ENCODE data around the gene SCAMP5. TPM values are rescaled to one million over a fixed set of nuclear protein-coding genes. Genes with fewer than 3 reads are reported as not detected.

Gene SCAMP5, protein sequence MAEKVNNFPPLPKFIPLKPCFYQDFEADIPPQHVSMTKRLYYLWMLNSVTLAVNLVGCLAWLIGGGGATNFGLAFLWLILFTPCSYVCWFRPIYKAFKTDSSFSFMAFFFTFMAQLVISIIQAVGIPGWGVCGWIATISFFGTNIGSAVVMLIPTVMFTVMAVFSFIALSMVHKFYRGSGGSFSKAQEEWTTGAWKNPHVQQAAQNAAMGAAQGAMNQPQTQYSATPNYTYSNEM
- 0.86 and 3.0 TPM in 2 replicates for total RNA-seq (2014; rRNA removed; shearing (Covaris generic))

DNA sequence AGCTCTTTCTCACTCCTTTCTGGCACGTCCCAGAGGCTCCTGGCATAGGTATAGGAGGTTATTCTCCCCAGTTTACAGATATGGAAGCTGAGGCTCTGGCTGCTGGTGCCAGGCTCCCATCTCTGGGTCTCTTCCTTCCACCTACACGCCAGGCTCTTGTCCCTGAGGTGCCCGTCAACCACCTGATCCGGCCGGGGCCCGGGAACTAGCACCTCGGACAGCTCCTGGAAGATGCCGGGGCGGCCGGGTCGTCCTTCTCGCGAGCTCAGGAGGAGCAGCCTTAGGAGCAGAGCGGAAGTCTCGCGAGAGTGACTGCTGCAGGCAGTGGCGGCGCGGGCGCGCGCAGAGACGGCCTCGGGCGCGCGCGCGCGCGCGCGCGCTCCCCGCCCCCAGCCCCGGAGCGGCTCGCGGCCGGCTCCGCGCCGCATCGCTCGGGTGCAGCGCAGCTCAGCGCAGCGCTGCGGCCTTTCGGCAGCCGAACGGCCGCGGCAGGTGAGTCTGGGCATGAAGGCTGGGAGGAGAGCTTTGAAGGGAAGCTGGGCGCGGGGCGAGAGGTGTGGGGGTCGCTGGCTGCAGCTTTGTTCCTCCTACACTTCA, at the start of gene SCAMP5:
Gene SCAMP5, plus strand, starts transcription at position 382 of the 597 bp plus-strand sequence. CDS start 16,277 bp downstream, outside the sequence.
- peak; percentile 96 for DNase-seq (ENCODE audit: low spot score)

DNA sequence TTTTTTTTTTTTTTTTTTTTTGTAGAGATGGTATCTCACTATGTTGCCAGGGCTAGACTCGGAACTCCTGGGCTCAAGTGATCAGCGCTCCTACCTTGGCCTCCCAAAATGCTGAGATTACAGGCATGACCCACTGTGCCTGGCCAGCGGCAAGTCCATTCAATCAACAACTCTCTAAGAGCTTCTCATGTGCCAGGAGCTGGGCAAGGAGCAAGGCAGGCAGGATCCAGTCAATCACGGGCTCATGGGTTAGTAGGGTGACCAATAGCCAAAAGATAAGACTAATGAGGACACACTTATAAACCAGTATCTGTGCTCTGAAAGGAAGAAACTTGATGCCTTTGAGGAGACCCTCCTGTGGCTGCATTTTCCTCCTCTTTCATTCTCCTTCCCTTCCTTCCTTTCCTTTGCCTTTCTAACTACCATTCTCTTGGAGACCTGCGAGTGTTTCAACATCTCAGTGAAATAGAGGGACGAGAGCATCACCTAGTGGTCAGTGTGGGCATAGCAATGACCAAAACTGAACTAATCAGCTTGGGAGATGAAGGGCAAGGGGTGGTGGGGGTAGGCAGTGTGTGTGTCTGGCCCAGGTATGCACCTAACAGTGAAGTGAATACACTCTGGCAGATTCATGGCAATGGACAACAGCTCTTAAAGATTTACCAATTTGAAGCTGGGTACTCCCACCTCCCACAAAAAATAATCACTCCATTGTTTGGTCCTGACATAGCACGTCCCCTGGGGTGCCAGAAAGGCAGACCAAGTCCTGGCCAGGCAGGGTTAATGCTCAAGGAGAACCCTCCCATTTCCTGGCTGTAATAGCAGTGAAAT, 45.1 kb upstream of the SCAMP5 start:
- DNase-seq (ENCODE audit: low spot score), result peak; percentile 96

DNA sequence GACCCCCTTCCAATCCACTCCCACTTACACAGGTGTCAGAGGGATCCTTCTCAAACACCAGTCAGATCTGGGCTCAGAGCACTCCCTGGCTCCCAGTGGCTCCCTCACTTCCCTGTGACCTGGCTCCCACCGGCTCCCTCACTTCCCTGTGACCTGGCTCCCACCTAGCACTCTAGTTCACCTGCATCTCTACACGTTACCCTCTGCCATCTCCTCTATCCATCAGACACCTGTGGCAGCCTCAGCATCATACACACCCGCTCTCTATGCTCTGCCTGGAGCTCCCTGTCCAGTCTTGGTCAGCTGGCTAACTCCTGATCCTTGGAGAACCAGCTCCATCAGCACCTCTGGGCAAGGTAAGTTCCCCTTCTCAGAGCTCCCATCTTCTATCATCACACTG, 44.4 kb upstream of the SCAMP5 start:
- no peak for DNase-seq (ENCODE audit: low spot score)

DNA sequence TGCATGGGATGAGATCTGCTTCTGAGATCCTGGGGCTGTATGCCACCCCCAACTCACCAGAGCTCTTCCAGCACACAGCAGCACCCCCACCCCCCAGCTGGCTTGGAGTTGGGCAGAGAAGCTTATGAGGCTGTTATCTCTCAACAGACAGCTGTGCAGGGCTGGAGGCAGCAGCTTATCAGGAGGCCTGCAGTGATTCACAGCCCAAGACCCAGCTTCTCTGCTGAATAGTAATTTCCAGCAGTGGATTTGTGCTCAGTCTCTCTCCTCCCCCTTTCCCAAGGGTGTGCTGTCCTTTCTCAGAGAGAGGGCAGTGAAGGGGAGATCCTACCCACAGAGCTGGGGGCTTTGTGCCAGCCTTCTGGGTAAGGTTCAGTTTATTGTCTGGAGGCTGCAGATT, 40.8 kb upstream of the SCAMP5 start:
- DNase-seq (ENCODE audit: low spot score), result no peak

DNA sequence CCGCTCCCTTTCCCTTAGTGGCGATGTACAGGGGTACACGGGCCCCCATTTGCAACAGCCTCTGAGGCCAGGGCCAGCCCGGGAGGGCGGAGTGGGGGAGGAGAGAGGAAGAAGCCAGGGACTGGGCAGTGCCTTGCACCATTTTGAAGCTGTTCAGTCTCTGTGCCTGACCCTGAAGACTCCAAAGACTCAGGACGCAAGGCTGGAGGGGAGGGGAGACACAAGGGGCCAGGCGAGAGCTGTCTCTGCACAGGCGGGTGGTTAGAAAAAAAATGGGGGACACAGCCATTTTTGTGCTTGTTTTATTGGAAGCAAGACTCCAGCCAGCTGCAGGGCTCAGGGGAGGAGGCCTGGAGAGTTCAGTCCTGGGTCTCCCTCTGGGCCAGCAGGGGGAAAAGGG, 40.3 kb upstream of the SCAMP5 start:
- no peak for DNase-seq (ENCODE audit: low spot score)

DNA sequence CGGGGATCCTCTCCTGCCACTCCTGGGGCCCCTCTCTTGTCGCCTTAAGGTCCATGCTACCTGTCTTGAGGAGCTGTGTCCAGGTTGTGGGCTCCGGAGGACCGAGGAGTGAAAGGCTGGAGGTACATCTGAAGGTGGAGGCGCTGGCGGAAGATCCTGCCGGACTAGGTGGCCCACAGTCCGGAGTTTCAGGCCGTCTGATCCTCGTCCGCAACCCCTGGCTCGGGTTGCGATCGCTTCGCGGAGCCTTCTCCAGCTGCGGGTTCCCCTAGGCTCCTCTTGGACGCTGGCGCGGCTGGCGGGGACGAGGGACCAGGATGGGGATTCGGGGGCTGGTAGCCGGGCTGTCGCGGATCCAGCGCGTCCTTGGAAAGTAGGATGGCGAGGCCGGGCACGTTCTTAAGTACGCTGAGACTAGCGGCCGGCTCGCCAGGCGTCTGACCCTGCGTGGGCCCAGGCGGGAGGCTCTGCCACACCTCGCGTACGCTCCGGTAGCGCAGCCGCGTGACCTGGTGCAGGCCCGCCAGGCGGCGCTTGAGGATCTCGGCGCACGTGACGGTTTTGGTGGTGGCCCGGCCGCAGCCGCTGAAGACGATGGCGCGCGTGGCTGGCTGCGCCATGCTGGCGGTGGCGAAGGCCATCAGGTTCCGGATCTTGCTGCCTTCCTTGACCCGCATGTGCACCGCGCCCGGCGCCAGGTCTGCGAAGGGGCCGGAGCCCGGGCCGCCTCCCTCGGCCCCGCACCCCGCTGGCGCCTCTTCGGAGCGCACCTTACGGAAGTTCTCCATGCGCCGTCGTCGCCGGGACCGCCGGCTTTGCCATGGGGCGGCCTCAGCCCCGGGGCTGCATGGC, 39.3 kb upstream of the SCAMP5 start:
- peak; percentile 87 for DNase-seq (ENCODE audit: low spot score)

DNA sequence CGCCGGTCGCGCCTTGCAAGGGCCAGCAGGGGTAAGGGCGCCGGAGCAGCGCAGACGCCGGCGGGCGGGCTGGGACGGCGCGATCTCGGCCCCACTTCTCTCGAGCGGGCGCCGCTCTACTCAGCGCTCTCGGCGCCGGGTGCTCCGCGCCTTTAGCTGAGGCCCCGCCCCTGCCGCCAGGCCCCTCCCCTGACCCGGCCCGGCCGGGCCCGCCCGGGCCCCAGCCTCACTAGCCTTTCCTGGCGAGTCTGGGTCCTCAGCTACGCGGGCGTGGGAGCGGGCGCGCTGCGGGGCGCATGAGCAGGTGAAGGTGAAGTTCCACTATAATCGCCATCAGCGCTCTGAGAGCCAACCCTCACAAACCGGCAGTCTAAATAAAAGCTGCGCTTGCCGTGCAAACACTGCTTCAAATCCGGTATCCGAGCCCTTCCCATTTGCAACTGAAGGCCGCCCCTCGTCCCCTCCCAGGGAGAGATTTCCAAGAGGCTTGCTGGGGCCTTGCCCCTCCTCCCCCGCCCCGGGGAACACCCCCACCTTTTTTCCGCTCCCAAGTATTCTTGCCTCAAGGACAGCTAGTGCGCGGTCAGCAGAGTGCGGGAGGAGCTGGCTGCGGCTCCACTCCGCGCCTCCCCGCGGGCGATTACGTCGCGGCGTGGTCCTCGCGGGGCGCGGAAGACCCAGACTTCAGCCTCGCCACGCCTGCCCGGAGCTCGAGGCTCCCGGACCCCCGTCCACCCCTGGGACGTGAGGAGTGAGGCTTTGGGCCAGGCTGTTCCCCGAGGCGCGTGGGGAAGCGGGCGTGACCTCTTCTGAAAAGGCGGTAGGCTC, 38.5 kb upstream of the SCAMP5 start, which contains the start of gene RPP25:
Gene RPP25, minus strand, starts transcription at position 125 of the 828 bp plus-strand sequence. CDS start 189 bp downstream, outside the sequence.
- DNase-seq (ENCODE audit: low spot score), result peak; percentile 90

DNA sequence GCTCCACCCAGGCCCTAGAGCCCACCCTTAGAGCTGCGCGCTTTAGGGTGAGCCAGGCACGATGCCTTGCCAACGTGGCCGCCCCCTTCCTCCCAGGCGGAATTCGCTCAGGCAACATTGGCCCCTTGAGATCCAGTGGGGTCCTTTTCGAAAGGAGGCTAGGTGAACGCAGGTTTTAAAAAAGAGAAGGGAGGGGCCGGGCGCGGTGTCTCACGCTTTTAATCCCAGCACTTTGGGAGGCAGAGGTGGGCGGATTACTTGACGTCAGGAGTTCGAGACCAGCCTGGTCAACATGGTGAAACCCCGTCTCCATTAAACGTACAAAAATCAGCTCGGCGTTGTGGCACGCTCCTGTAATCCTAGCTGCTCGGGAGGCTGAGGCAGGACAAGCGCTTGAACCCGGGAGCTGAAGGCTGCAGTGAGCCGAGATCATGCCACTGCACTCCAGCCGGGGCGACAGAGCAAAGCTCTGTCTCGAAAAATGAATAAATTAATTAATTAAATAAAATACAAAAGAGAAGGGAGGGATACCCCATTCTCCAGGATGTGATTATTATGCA, 37.8 kb upstream of the SCAMP5 start:
- DNase-seq (ENCODE audit: low spot score), result no peak

DNA sequence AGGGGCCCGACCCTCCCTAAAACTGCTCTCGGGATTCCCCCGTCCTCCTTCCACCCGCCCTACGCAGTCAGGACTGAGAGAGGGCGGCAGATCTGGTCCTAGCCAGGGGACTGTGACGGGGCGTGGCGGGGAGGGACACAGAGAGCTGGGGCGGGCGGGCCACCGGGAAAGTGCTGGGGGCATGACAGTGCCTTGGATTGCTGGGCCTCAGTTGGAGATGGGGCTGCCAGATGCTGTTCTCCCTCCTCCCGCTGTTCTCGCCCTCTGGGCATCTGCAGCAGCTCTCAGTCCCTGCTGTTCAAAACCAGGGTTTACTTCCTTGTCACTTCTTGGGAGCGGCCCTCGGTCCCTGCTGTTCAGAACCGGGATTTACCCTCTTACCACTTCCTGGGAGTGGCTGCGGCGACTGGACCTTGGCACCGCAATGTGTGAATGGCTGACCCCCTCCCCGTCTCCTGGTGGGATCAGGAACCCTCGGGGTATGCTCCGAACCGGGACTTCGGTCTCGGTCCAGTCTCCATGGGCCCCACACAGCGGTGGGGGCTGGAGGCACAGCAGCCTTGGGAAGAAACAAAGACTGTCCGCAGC, 36.9 kb upstream of the SCAMP5 start:
- peak; percentile 76 for DNase-seq (ENCODE audit: low spot score)

DNA sequence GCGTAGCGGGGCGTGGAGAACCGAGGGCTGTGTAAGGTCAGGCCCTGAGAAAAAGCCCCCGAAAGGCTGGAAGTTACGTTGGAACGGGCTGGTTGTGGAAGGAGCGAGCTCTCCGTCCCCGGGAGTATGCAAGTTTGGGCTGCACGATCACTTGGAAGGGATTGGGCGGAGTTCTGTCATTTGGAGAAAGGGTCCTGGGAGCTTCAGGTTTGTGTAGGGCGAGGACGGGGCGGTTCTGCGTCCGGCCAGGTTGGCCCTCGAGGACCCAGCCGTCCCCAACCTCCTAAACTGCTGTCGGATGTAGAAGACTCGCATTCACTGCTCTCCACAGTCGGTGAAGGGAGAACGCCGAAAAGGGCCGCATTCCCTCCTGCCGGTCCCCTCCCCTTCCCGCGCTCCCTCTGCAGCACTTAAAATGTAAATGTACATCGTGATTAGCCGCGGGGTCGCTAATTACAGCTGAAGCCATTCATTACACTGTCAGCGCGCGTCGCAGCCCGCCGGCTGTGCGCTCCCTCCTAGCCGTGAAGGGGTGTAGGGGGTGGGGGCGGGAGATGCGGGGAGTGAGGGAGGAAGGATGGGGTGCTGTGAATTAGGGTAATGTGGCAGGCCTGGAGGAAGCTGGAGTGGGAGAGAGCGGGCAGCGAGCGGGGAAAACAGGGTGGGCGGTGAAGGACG, 36.3 kb upstream of the SCAMP5 start:
- no peak for DNase-seq (ENCODE audit: low spot score)

DNA sequence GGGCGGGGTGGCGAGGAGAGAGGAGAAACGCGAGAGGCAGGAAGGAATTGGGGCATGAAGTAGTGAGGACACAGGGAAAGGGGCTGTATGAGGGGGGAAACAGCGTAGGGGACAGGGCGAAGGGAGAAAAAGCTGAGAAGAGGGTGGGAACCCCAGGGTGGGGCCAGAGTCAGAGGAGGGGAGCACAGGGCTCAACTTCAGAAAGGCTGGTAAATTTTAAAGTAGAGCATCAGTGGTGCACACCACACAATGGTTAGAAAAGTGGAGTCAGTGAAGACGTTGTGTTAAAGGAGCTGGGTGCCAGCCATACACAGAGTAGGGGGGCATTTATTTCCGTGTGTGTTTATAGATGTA, 35.8 kb upstream of the SCAMP5 start:
- no peak for DNase-seq (ENCODE audit: low spot score)

DNA sequence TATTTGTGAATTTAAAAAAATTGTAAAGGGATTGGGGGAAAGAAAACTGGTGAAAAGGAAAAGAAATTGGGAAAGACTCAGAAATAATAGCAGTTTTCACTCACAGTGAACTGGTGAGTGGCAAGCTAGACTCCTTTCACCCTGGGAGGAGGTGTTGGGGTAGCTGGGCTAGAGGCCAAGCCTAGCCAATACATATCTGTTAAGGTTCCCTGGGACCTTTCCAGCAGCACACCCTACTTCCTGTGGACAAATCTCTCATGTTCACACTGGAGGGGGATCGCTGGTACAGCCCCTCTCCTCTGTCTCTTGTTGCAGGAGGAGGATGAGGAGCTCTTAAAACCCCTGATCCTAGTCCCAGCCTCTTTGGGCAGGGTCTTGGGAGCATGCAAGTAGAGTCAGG, 35.1 kb upstream of the SCAMP5 start:
- DNase-seq (ENCODE audit: low spot score), result no peak

DNA sequence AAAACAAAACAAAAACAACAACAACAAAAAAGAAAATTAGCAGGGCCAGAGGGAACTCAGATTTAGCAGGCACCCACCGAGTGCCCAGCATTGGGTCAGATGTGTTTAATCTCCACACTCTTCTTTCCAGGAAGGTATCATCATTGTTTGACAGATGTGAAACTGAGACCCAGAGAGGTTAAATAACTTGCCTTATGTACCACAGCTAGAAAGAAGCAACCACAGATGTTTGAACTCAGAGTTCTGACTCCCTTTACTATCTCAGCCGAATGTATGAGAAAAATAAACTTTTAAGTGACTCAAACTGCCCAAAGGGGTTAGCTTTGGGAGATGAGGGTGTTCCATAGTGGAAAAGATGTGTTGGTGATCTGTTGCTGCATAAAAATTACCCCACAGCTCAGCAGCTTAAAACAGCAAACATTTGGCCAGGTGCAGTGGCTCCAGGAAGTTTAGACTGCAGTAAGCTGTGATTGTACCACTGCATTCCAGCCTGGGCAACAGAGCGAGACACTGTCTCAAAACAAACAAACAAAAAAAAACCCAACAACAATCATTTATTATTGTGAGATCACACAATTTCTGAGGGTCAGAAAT, 34.3 kb upstream of the SCAMP5 start:
- DNase-seq (ENCODE audit: low spot score), result no peak

DNA sequence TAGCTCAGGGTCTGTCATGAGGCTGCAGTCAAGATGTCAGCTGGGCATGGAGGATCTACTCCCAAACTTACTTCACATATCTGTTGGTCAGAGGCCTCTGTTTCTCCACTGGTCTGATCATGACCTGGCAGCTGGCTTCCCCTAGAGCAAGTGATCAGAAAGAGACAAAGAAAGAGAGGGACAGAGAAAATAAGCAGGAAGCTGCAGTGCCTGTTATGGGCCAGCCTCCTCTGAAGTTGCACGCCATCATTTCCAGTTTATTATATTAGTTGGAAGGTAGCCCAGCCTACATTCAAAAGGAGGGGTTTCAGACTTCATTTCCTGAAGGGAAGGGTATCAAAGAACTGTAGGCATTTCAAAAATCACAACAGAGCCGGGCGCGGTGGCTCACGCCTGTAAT, 33.7 kb upstream of the SCAMP5 start:
- DNase-seq (ENCODE audit: low spot score), result no peak

DNA sequence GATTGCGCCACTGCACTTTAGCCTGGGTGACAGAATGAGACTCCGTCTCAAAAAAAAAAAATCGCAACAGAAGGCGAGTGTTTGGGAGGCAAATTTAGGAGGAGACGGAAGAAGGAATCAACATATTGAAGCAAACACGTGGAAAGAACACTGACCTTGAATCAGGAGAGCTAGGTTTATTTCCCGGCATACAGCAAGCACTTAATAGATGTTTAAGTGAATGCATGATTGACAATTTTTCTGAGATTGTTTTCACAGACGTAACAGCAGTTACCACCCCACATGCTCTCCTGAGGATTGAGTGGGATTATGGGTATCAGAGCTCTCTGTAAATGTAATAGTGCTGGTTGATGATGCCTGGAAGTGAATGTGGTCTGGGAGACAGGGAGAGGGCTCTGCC, 33.1 kb upstream of the SCAMP5 start:
- DNase-seq (ENCODE audit: low spot score), result no peak

DNA sequence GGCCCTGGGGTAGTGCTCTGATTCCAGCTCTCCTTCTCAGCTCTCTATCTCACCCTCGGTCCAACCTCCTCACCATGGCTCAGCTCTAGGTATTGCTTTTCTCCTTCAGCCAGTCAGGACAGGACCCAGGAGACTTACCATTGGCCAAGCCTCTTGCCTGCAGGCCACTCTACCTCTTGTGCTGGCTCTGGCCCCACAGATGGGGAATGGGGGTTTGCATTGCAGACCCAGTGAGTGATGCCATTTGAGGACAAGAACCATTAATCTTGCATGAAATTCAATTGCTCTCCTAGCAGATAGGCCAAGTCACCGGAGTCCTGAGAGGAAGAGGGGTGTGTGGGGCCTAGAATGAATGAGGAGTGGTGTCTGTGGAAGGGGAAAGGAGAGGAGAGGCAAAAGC, 32.7 kb upstream of the SCAMP5 start:
- DNase-seq (ENCODE audit: low spot score), result no peak

DNA sequence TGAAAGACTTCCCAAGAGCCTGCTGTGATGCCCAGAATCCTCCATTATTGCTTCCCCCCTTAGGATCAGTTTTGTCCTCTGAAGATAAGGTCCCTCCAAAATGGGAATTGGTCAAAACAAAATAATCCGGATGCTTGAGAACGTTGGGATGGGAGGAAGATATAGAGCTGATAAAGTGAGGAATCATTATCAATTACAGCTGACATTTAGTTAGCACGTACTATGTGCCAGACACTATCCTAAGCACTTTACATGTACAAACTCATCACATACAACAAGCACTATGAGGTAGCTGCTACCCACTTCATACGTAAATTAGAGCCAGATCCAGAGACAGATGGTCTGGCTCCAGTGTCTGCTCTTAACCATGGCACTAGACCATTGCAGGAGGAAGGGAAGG, 32.1 kb upstream of the SCAMP5 start:
- DNase-seq (ENCODE audit: low spot score), result no peak

DNA sequence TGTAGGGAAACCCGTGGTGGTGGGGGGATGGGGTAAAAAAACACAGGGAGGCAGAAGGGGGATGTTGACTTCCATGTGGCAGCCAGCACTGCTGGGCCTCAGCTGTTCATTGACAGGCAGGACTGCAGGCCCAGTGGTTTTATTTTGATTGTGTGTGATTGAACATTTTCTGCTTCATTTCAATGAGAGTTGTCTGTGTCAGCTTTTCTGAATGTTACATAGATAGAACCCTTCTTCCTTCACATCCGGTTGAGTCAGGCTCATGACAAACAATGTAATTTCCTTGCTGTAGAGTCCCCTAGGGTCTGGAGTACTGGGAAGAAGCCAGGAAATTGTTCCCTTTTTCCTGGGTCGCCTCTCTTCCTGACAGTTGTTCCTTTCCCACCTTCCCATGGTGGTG, 30.6 kb upstream of the SCAMP5 start:
- no peak for DNase-seq (ENCODE audit: low spot score)

DNA sequence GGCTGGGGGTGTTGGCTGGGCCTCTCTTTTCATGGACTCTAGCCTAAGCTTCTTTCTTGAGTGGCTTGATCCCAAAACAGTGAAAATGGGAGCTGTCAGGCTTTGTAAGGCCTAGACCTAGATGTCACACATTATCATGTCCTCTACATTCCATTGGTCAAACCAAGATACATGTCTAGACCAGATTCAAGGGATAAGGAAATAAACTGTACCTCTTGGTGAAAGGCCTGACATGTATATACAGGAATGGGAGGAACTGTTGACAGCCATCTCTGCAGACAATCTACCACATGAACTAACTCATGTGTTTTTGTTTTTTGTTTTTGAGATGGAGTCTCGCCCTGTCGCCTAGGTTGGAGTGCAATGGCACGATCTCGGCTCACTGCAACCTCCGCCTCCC, 27.7 kb upstream of the SCAMP5 start:
- no peak for DNase-seq (ENCODE audit: low spot score)

Data from HT-29 (cell line).